SK-N-MC (cell line): ENCODE data around the gene ACTRT3.

Source experiments
- EZH2 ChIP-seq: fragments of 200-600 bp; sonication (generic); IDR thresholded peaks from one replicate; pipeline ENCODE4 v1.6.1; 2017; ENCODE audit warnings: antibody characterized with exemption
- FOXP2 ChIP-seq: optimal IDR thresholded peaks from 2 replicates; pipeline ENCODE3; 2011; ENCODE audit warnings: mild to moderate bottlenecking, moderate library complexity; ENCODE audit not compliant: insufficient read depth; ENCODE audit errors: extremely low read length, control extremely low read depth
- POLR2AphosphoS5 ChIP-seq: IDR thresholded peaks from 2 replicates; pipeline ENCODE4 v1.6.1; 2012; ENCODE audit warnings: mild to moderate bottlenecking, low read depth, low read length, borderline replicate concordance

- TF ChIP-seq EZH2 (no peak), FOXP2 (no peak), POLR2AphosphoS5 (no peak)
Observed at GRCh38 chr3:169744366-169745054, 24.9 kb downstream of the ACTRT3 start.
